Measurements from ENCODE around the gene UTF1. TPM values are rescaled to one million over a fixed set of nuclear protein-coding genes. Genes with fewer than 3 reads are reported as not detected.

Gene UTF1
- total and polyA plus RNA-seq, 2 experiments from 2014 or later, result 12.2 to 51.4 TPM

- Mint-ChIP-seq H3K4me3 (peak overlapping the region; percentile 62; the same call in 1 of the 3 replicates), H3K27me3 (ENCODE audit: insufficient read depth, low read depth, poor library complexity) (peaks cover 62% of the 10 kb centered on the region)
- peak overlapping the region; percentile 66 for H3K4me3 ChIP-seq
Observed at GRCh38 chr10:133236401-133237240, 6.6 kb downstream of the UTF1 start.

DNA sequence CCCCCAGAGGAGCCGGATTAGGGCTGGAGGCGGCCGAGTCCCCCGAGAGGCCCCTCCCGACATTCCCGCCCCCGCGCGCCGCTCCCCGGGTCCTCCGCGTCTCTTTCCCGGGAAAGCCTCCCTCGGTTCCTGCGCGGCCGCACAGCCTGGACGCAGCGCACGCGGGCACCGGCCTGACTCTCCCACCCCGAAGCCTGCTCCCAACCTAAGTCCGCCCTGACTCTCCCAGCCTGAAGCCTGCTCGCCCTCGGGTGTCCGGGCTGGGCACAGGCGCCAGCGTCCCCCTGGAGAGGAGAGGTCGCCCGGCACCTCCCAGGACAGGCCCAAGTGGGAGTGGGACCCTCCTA lies 7.2 kb downstream of the UTF1 start:
- Histone ChIP-seq H4K20me1 (replicated peaks; ENCODE audit: insufficient read depth) (no peaks in the 10 kb centered on the region; the same call in 1 of the 2 replicates), H3K27me3 (ENCODE audit: insufficient read depth) (peaks cover 54% of the 10 kb centered on the region), H3F3A (replicated peaks; ENCODE audit: low read depth) (peaks cover 7% of the 10 kb centered on the region; the same call in 1 of the 2 replicates), H3K4me3 (peak overlapping the region; percentile 66), H3K36me3 (ENCODE audit: insufficient read depth) (no peaks in the 10 kb centered on the region), H3K4me1 (ENCODE audit: insufficient read depth) (peaks cover 17% of the 10 kb centered on the region), H3K27ac (ENCODE audit: low read depth) (no peak overlapping the region), H3K9me2 (ENCODE audit: insufficient read depth) (0 out of 2 replicates have a peak, but pooled peaks cover 3% of the 10 kb centered on the region), H3K4me2 (peak overlapping the region; percentile 85), H3K79me2 (replicated peaks; ENCODE audit: insufficient read depth) (peaks cover 4% of the 10 kb centered on the region; the same call in 1 of the 2 replicates), H2AFZ (peak overlapping the region; percentile 69; the same call in 1 of the 2 replicates)
- Mint-ChIP-seq H3K36me3 (ENCODE audit: low read depth) (peaks cover 5% of the 10 kb centered on the region; the same call in 2 of the 3 replicates), H3K27ac (no peak overlapping the region), H3K9me3 (no peaks in the 10 kb centered on the region; the same call in 2 of the 3 replicates), H3K4me3 (peak overlapping the region; percentile 70), H3K27me3 (ENCODE audit: insufficient read depth, low read depth, poor library complexity) (peaks cover 57% of the 10 kb centered on the region), H3K4me1 (peaks cover 15% of the 10 kb centered on the region)
- DNase-seq (ENCODE audit: low spot score), result peak; percentile 64
- TF ChIP-seq EZH2phosphoT487 (IDR thresholded peaks at IDR 0.05; ENCODE audit: unreplicated experiment) (no peak), STAT1 (IDR thresholded peaks at IDR 0.05; ENCODE audit: unreplicated experiment) (no peak), EZH2 (IDR thresholded peaks at IDR 0.05; ENCODE audit: low read depth, unreplicated experiment) (no peak), ZNF331 (CRISPR knock-in tag; IDR thresholded peaks at IDR 0.05; ENCODE audit: low read depth) (no peak), REST (IDR thresholded peaks at IDR 0.05; ENCODE audit: unreplicated experiment) (no peak), CREB1 (CRISPR knock-in tag; IDR thresholded peaks at IDR 0.05; ENCODE audit: low read depth) (no peak), JUNB (IDR thresholded peaks at IDR 0.05; ENCODE audit: unreplicated experiment) (no peak)
- ATAC-seq, result peak; percentile 36

More at GRCh38 chr10:133236401-133237240, 6.6 kb downstream of the UTF1 start:
- Mint-ChIP-seq H3K36me3 (ENCODE audit: low read depth) (peaks cover 10% of the 10 kb centered on the region), H3K27ac (no peak overlapping the region), H3K4me1 (peaks cover 20% of the 10 kb centered on the region), H3K9me3 (peaks cover 4% of the 10 kb centered on the region; the same call in 2 of the 3 replicates)
- peaks cover 17% of the 10 kb centered on the region for H3K4me1 ChIP-seq (ENCODE audit: insufficient read depth)
- peak; percentile 21 for ATAC-seq
- peaks cover 12% of the 10 kb centered on the region; the same call in 1 of the 2 replicates for H3F3A ChIP-seq (replicated peaks; ENCODE audit: low read depth)
- H3K4me2 ChIP-seq, result peak overlapping the region; percentile 85
- H3K36me3 ChIP-seq (ENCODE audit: insufficient read depth), result no peaks in the 10 kb centered on the region
- peaks cover 4% of the 10 kb centered on the region; the same call in 1 of the 2 replicates for H3K79me2 ChIP-seq (replicated peaks; ENCODE audit: insufficient read depth)
- no peaks in the 10 kb centered on the region; the same call in 1 of the 2 replicates for H4K20me1 ChIP-seq (replicated peaks; ENCODE audit: insufficient read depth)
- DNase-seq (ENCODE audit: low spot score), result peak; percentile 60
- H3K27me3 ChIP-seq (ENCODE audit: insufficient read depth), result peaks cover 58% of the 10 kb centered on the region
- no peak overlapping the region for H3K27ac ChIP-seq (ENCODE audit: low read depth)
- TF ChIP-seq POLR2AphosphoS5 (IDR thresholded peaks at IDR 0.05; ENCODE audit: low read depth) (0 out of 2 replicates have a peak, but pooled peaks have one; percentile 10), CREB1 (CRISPR knock-in tag; IDR thresholded peaks at IDR 0.05; ENCODE audit: low read depth) (no peak), EZH2 (IDR thresholded peaks at IDR 0.05; ENCODE audit: low read depth, unreplicated experiment) (peak; percentile 46)
- no peak overlapping the region for H2AFZ ChIP-seq
- 0 out of 2 replicates have a peak, but pooled peaks cover 3% of the 10 kb centered on the region for H3K9me2 ChIP-seq (ENCODE audit: insufficient read depth)

Data from GM23338 (cell line).